Measurements from ENCODE around the gene PLCH1. TPM values are rescaled to one million over a fixed set of nuclear protein-coding genes. Genes with fewer than 3 reads are reported as not detected.

The PLCH1 gene
- total RNA-seq, 1 donor from 2014 or later: 20.9 TPM

- no peak for TF ChIP-seq CTCF (IDR thresholded peaks at IDR 0.05; ENCODE audit: unreplicated experiment)
- H3K27me3 Mint-ChIP-seq (ENCODE audit: unreplicated experiment): peaks cover 2% of the 10 kb centered on the region
- peaks cover 8% of the 10 kb centered on the region for H3K4me1 Mint-ChIP-seq (ENCODE audit: unreplicated experiment)
- no peak overlapping the region for H3K4me3 Mint-ChIP-seq (ENCODE audit: unreplicated experiment)
- H3K9me3 Mint-ChIP-seq (ENCODE audit: unreplicated experiment): no peaks in the 10 kb centered on the region
- no peak for DNase-seq (ENCODE audit: low spot score)
- H3K27ac Mint-ChIP-seq (ENCODE audit: unreplicated experiment): no peak overlapping the region
- no peaks in the 10 kb centered on the region for H3K36me3 Mint-ChIP-seq (ENCODE audit: low read depth, unreplicated experiment)
These were observed 358.8 kb downstream of the PLCH1 start for GRCh38 chr3:155385896-155386625.

- peaks cover 2% of the 10 kb centered on the region for H3K27me3 Mint-ChIP-seq (ENCODE audit: unreplicated experiment)
- H3K4me1 Mint-ChIP-seq (ENCODE audit: unreplicated experiment): peaks cover 8% of the 10 kb centered on the region
- H3K36me3 Mint-ChIP-seq (ENCODE audit: low read depth, unreplicated experiment): no peaks in the 10 kb centered on the region
- no peak overlapping the region for H3K4me3 Mint-ChIP-seq (ENCODE audit: unreplicated experiment)
- no peaks in the 10 kb centered on the region for H3K9me3 Mint-ChIP-seq (ENCODE audit: unreplicated experiment)
- H3K27ac Mint-ChIP-seq (ENCODE audit: unreplicated experiment): no peak overlapping the region
- peak; percentile 58 for TF ChIP-seq CTCF (IDR thresholded peaks at IDR 0.05; ENCODE audit: unreplicated experiment)
- peak; percentile 89 for DNase-seq (ENCODE audit: low spot score)
These were observed 362.4 kb downstream of the PLCH1 start for GRCh38 chr3:155382396-155383042.

DNA sequence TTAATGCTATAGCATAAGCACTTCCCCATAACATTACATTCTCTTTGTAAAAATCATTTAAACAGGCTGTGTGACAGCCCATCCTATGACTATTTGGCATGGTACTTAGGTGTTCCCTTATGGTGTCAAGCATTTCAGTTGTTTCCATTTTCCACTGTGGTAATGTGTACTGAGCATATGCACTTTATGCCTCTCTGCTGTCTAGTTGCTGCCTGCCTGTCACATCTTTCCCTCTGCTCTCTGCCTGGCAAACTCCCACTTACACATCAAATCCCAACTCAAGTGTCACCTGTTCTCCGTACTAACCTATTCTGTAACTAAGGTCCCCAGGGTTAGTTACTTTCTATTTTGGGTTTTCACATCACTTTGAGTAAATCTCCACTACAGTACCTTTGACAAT is 367.0 kb downstream of the PLCH1 start:
- no peak for DNase-seq (ENCODE audit: low spot score)
- Mint-ChIP-seq H3K27me3 (ENCODE audit: unreplicated experiment) (no peaks in the 10 kb centered on the region), H3K4me3 (ENCODE audit: unreplicated experiment) (no peak overlapping the region), H3K36me3 (ENCODE audit: low read depth, unreplicated experiment) (no peaks in the 10 kb centered on the region), H3K4me1 (ENCODE audit: unreplicated experiment) (peaks cover 7% of the 10 kb centered on the region), H3K9me3 (ENCODE audit: unreplicated experiment) (no peaks in the 10 kb centered on the region), H3K27ac (ENCODE audit: unreplicated experiment) (no peak overlapping the region)
- TF ChIP-seq CTCF (IDR thresholded peaks at IDR 0.05; ENCODE audit: unreplicated experiment): no peak

DNA sequence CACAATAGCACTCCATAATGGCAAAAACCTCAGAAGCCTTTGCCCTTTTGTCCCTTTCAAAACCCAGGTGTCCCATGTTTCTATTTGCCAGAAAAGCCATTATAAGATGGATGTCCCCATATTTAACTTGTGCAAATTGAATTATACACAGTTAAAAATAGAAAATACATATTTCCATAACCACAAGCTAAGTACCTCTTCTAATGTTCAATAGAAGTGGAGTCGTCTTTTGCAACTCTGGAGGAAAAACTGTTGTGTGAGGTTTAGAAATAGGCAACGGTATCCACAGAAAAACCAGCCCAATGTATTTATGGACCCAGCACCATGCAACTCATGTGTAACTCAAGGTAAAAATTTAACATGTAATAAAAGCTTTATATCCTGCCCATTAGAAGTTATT is 367.8 kb downstream of the PLCH1 start:
- no peaks in the 10 kb centered on the region for H3K36me3 Mint-ChIP-seq (ENCODE audit: low read depth, unreplicated experiment)
- H3K27me3 Mint-ChIP-seq (ENCODE audit: unreplicated experiment): no peaks in the 10 kb centered on the region
- H3K27ac Mint-ChIP-seq (ENCODE audit: unreplicated experiment): no peak overlapping the region
- H3K4me1 Mint-ChIP-seq (ENCODE audit: unreplicated experiment): peaks cover 7% of the 10 kb centered on the region
- no peak for TF ChIP-seq CTCF (IDR thresholded peaks at IDR 0.05; ENCODE audit: unreplicated experiment)
- no peak for DNase-seq (ENCODE audit: low spot score)
- H3K4me3 Mint-ChIP-seq (ENCODE audit: unreplicated experiment): no peak overlapping the region
- H3K9me3 Mint-ChIP-seq (ENCODE audit: unreplicated experiment): no peaks in the 10 kb centered on the region

GRCh38 chr3:155372281-155372680 is 372.6 kb downstream of the PLCH1 start:
- Mint-ChIP-seq H3K4me1 (ENCODE audit: unreplicated experiment) (peaks cover 11% of the 10 kb centered on the region), H3K9me3 (ENCODE audit: unreplicated experiment) (no peaks in the 10 kb centered on the region), H3K27ac (ENCODE audit: unreplicated experiment) (no peak overlapping the region), H3K27me3 (ENCODE audit: unreplicated experiment) (no peaks in the 10 kb centered on the region), H3K36me3 (ENCODE audit: low read depth, unreplicated experiment) (no peaks in the 10 kb centered on the region), H3K4me3 (ENCODE audit: unreplicated experiment) (no peak overlapping the region)
- no peak for DNase-seq (ENCODE audit: low spot score)
- TF ChIP-seq CTCF (IDR thresholded peaks at IDR 0.05; ENCODE audit: unreplicated experiment): no peak

All from endothelial cell (in vitro differentiated cells).